ENCODE results near the gene SLC2A8.

- TF ChIP-seq CTCF (IDR thresholded peaks at IDR 0.05) (no peak), POLR2A (IDR thresholded peaks at IDR 0.05) (no peak)
Observed at GRCh38 chr9:127358770-127359169, 38.2 kb upstream of the SLC2A8 start.

Data from Peyer's patch (tissue), 4 donors.